Suprapubic skin (tissue), 4 donors: Measurements from ENCODE around the gene POU2AF2. TPM values are rescaled to one million over a fixed set of nuclear protein-coding genes. Genes with fewer than 3 reads are reported as not detected.

Source experiments
- DNase-seq, 2 donors: peaks; one replicate each; pipeline ENCODE4 v3.0.0-alpha.2; 2019; ENCODE audit warnings: low spot score in 2 of 2
- H3K27ac ChIP-seq: fragments of 200-600 bp; sonication (generic); one replicate; pipeline ENCODE4 v1.5.1; 2019
- H3K27me3 ChIP-seq: fragments of 200-600 bp; sonication (generic); one replicate; pipeline ENCODE4 v1.5.1; 2019
- H3K36me3 ChIP-seq: fragments of 200-600 bp; sonication (generic); one replicate; pipeline ENCODE4 v1.5.1; 2019
- H3K4me1 ChIP-seq: fragments of 200-600 bp; sonication (generic); one replicate; pipeline ENCODE4 v1.5.1; 2019
- H3K4me3 ChIP-seq: fragments of 200-600 bp; sonication (generic); one replicate; pipeline ENCODE4 v1.5.1; 2019; ENCODE audit warnings: mild to moderate bottlenecking
- H3K9me3 ChIP-seq: fragments of 200-600 bp; sonication (generic); one replicate; pipeline ENCODE4 v1.5.1; 2019
- CTCF ChIP-seq, 2 donors: fragments of 200-600 bp in 1 of 2; fragments of 450-650 bp in 1 of 2; sonication (generic) in 1 of 2; IDR thresholded peaks; one replicate each; pipeline ENCODE4 v1.5.1; 2016 to 2019; ENCODE audit warnings: antibody characterized with exemption in 2 of 2, mild to moderate bottlenecking in 1 of 2, moderate library complexity in 1 of 2
- EP300 ChIP-seq: sonication (generic); formaldehyde crosslinking; IDR thresholded peaks from one replicate; pipeline ENCODE4 v1.6.1; 2017; ENCODE audit warnings: antibody characterized with exemption
- POLR2A ChIP-seq, 2 donors: fragments of 450-650 bp; IDR thresholded peaks; one replicate each; pipeline ENCODE4 v1.6.1; 2017; ENCODE audit warnings: antibody characterized with exemption in 2 of 2, mild to moderate bottlenecking in 2 of 2, moderate library complexity in 2 of 2
- POLR2AphosphoS5 ChIP-seq, 3 donors: sonication (generic); formaldehyde crosslinking; IDR thresholded peaks; one replicate each; pipeline ENCODE4 v1.6.1; 2017; ENCODE audit warnings: antibody characterized with exemption in 3 of 3
- WGBS: methylation state at CpG from one replicate; pipeline ENCODE4 v1.1.5; 2018; 5-methylcytosine and 5-hydroxymethylcytosine counted together
- total RNA-seq, 4 donors: library from RNA; depleted of rRNA; stranded (reverse); fragments of >200 nt; gene quantifications; one replicate each; pipeline ENCODE4 v1.1.0, GENCODE V29; 2016

The POU2AF2 gene
- not detected for total RNA-seq

- TF ChIP-seq POLR2AphosphoS5 (IDR thresholded peaks at IDR 0.05) (no peak), EP300 (no peak), POLR2A (IDR thresholded peaks at IDR 0.05) (no peak), CTCF (IDR thresholded peaks at IDR 0.05) (no peak)
- Histone ChIP-seq H3K36me3 (no peaks in the 10 kb centered on the region), H3K4me1 (no peaks in the 10 kb centered on the region), H3K4me3 (no peak within 1 kb of the TSS), H3K27ac (no peak within 1 kb of the TSS), H3K27me3 (peaks cover 27% of the 10 kb centered on the region), H3K9me3 (no peaks in the 10 kb centered on the region)
- DNase-seq: no peak
- 84% methylated on average over 1 of the region's 1 CpG for WGBS
Observed at GRCh38 chr11:111245425-111245824, at the start of gene POU2AF2. TSS of gene POU2AF2 (plus strand) at chr11:111245725. CDS start at chr11:111245854, 129 bp downstream.

- TF ChIP-seq POLR2AphosphoS5 (IDR thresholded peaks at IDR 0.05) (no peak), CTCF (IDR thresholded peaks at IDR 0.05) (no peak), EP300 (no peak), POLR2A (IDR thresholded peaks at IDR 0.05) (no peak)
- H3K4me1 ChIP-seq: no peaks in the 10 kb centered on the region
- no peak for DNase-seq
- H3K27ac ChIP-seq: no peak overlapping the region
- H3K9me3 ChIP-seq: no peaks in the 10 kb centered on the region
- no peak overlapping the region for H3K4me3 ChIP-seq
- no peaks in the 10 kb centered on the region for H3K36me3 ChIP-seq
- H3K27me3 ChIP-seq: no peaks in the 10 kb centered on the region
- WGBS: 57% methylated on average over 3 of the region's 3 CpGs
Observed at GRCh38 chr11:111200010-111200534, 45.5 kb upstream of the POU2AF2 start.

- TF ChIP-seq CTCF (IDR thresholded peaks at IDR 0.05) (no peak), POLR2A (IDR thresholded peaks at IDR 0.05) (no peak), EP300 (no peak), POLR2AphosphoS5 (IDR thresholded peaks at IDR 0.05) (no peak)
- no peak for DNase-seq
- Histone ChIP-seq H3K9me3 (no peaks in the 10 kb centered on the region), H3K4me1 (no peaks in the 10 kb centered on the region), H3K4me3 (no peak overlapping the region), H3K27ac (no peak overlapping the region), H3K27me3 (no peaks in the 10 kb centered on the region), H3K36me3 (no peaks in the 10 kb centered on the region)
Observed at GRCh38 chr11:111204211-111204610, 41.3 kb upstream of the POU2AF2 start.

GRCh38 chr11:111205632-111206385 lies 39.7 kb upstream of the POU2AF2 start:
- no peaks in the 10 kb centered on the region for H3K4me1 ChIP-seq
- TF ChIP-seq EP300: no peak
- H3K4me3 ChIP-seq: no peak overlapping the region
- no peak for DNase-seq
- H3K9me3 ChIP-seq: no peaks in the 10 kb centered on the region
- no peaks in the 10 kb centered on the region for H3K27me3 ChIP-seq
- no peak overlapping the region for H3K27ac ChIP-seq
- WGBS: 83% methylated on average over 3 of the region's 3 CpGs
- H3K36me3 ChIP-seq: no peaks in the 10 kb centered on the region

- Histone ChIP-seq H3K9me3 (no peaks in the 10 kb centered on the region), H3K4me3 (no peak overlapping the region), H3K27ac (no peak overlapping the region), H3K36me3 (no peaks in the 10 kb centered on the region), H3K4me1 (no peaks in the 10 kb centered on the region), H3K27me3 (no peaks in the 10 kb centered on the region)
- no peak for DNase-seq
- WGBS: 36% methylated on average over 1 of the region's 1 CpG
- no peak for TF ChIP-seq EP300
- TF ChIP-seq POLR2A (IDR thresholded peaks at IDR 0.05): no peak
- TF ChIP-seq CTCF (IDR thresholded peaks at IDR 0.05): no peak
- TF ChIP-seq POLR2AphosphoS5 (IDR thresholded peaks at IDR 0.05): no peak
Observed at GRCh38 chr11:111206472-111206871, 39.1 kb upstream of the POU2AF2 start.
